SU-DHL-6 (cell line): ENCODE data around the gene PLXNB1.

ENCODE experiments used
- CTCF ChIP-seq: fragments of 200-600 bp; sonication (generic); IDR thresholded peaks from one replicate; pipeline ENCODE4 v1.5.1; 2017; ENCODE audit warnings: antibody characterized with exemption, mild to moderate bottlenecking, low read length, moderate library complexity; ENCODE audit not compliant: insufficient read depth, poor library complexity, severe bottlenecking
- EZH2phosphoT487 ChIP-seq: fragments of 200-600 bp; sonication (generic), shearing (Covaris generic); conservative IDR thresholded peaks from 2 replicates; pipeline ENCODE4 v1.6.1; 2018; ENCODE audit warnings: mild to moderate bottlenecking, antibody characterized with exemption, low read length, moderate library complexity, mixed read lengths

GRCh38 chr3:48440590-48440958, 10.7 kb upstream of the PLXNB1 start:
- TF ChIP-seq CTCF = no peak
- no peak for TF ChIP-seq EZH2phosphoT487
